HG03064 (cell line): ENCODE measurements around the gene NFIC.
"Not testable (repeated sequence)": the region's sequence is repeated elsewhere in the genome, so short reads cannot be mapped to it uniquely, and the experiment has no call there.

Source experiments
- ATAC-seq: cut with Tn5 transposase; IDR thresholded peaks from one replicate; pipeline ENCODE4 v1.9.1; 2021; ENCODE audit warnings: low read depth; ENCODE audit not compliant: unreplicated experiment

NFIC gene

DNA sequence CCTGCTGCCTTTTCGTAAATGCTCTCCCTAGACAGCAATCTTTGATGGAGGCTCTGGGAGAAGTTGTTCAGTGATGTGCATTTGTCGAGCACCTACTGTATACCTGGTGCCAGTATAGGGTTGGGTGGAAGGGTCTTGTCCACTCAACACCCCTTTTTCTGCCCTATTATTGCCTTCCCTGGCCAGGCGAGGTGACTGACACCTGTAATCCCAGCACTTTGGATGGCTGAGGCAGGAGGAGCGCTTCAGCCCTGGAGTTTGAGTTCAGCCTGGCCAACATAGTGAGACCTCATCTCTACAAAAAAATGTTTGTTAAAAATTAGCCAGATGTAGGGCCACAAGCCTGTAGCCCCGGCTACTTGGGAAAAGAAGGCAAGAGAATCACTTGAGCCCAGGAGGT, 49.3 kb downstream of the NFIC start:
- ATAC-seq: no peak

DNA sequence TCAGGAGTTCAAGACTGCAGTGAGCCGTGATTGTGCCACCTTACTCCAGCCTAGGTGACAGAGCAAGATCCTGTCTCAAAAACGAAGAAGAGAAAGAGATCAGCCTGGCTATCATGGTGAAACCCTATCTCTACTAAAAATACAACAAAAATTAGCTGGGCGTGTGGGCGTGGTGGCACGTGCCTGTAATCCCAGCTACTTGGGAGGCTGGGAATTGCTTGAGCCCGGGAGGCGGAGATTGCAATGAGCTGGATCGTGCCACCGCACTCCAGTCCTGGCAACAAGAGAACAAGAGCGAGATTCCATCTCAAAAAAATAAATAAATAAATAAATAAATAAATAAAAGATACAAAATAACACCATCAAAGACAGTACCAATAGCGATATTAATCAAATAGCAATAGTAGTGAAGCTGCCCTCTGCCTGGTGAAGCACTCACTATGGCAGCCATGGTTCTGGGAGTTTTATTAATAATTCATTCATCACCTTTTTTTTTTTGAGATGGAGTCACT, 53.9 kb downstream of the NFIC start:
- no peak for ATAC-seq

- no peak for ATAC-seq
These were observed 54.7 kb downstream of the NFIC start for GRCh38 chr19:3420909-3421619.

- not testable (repeated sequence) for ATAC-seq
These were observed 55.3 kb downstream of the NFIC start for GRCh38 chr19:3421656-3422055.

GRCh38 chr19:3423183-3423829, 56.9 kb downstream of the NFIC start:
- ATAC-seq: no peak

DNA sequence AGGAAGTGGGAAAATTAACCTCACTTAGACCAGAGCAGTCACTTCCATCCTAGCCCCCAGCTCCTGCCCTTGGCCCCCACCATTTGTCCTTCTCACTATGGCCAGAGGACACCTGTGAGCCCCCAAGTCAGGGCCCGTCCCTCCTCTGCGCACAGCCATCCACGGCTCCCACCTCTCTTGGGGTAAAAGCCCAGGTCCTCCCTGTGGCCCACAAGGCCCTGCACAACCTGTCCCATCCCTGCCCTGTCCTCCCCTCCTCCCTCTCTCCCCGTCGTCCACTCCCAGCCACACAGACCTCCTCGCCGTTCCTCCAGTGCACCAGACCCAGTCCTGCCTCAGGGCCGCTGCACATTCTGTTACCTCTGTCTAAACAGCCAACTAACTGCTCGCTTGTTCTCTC, 60.0 kb downstream of the NFIC start:
- ATAC-seq: no peak

DNA sequence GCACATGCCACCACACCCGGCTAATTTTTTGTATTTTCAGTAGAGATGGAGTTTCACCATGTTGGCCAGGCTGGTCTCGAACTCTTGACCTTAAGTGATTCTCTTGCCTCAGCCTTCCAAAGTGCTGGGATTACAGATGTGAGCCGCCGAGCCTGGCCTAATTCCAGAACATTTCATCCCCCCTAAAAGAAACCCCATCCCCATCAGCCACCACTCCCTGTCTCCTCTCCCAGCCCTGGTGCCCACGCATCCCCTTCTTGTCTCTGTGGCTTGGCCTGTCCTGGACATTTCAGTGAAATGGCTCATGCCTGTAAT, 63.9 kb downstream of the NFIC start:
- ATAC-seq: not testable (repeated sequence)

DNA sequence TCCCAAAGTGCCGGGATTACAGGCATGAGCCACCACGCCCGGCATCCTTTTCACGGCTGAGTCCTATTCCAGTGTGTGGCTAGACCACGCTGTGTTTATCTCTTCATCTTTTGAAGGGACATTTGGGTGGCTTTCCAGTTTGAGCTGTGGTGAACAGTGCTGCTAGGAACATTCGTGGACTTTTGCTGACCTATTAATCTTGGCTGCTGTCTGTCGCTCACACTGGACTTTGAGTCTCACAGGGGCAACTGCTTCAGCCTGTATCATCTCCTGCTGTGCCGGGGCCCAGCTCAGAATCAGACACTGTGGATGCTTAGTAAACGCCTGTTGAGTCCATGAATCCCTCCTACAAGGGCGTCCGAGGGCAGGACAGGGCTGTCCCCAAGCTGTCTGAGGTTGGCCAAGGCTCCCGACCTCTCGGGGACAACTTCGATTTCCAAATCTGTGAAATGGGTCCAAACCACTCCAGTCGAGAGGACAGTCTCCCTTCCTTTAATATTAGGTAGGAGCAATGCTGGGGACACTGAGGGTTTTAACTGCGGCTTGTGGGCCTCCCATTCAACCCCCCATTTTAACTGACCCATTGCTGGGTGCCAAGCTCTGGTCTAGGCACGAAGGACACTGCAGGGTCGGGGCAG, 65.5 kb downstream of the NFIC start:
- ATAC-seq: no peak

DNA sequence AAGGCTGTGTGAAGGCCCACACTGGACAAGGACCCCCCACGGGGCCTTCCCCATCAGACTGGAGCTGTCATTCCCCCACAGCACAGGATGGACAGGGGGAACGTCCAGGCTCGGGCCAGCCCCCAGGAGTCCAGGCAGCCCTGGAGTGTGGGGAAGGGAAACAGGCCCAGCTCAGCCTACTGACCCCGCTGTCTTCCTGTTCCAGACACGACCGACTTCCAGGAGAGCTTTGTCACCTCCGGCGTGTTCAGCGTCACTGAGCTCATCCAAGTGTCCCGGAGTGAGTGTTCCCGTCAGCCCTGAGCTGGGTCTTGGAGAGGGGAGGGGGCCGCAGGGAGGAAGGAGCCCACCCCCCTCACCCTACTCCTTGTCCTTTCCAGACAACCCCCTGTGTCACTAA, 66.9 kb downstream of the NFIC start:
- ATAC-seq: no peak

GRCh38 chr19:3433805-3434540, 67.6 kb downstream of the NFIC start:
- ATAC-seq: no peak

DNA sequence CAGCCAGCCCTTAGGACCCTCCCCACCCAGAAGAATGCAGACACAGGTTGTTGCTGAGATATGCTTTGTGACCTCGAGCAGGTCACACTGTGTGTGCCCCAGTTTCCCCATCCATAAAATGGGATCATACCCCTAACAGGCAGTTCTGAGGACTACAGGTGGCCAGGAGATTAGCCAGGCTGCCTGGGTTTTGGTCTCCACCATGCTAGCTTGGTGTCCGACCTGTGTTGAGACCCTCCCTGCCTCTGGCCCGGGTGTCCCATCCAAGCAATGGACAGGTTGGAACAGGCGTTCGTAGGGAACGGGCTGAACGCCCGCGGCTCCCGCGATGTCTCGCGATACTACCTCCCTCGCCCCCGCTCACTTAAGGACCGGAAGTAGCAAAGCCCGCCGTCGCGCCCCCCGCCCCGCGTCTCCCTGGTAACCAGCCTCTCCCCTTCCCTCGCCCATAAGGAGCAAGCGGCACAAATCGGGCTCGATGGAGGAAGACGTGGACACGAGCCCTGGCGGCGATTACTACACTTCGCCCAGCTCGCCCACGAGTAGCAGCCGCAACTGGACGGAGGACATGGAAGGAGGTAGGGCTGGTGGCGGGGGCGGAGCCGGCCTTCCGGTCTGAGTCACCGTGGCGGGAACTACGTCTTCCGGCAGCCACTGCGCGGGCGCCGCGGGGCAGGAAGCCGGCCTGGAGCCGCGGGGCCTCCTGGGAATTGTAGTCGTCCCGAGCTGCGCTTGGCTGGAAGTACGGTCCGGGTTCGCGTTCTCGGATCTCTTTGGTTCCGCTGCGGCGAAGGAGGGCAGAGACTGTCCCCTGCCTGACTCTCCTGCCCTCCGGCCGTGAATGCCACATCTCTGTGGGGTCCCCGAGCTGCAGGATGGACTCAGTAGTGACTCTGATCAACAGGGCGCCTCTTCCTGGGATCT, 68.5 kb downstream of the NFIC start:
- ATAC-seq: peak; percentile 65

DNA sequence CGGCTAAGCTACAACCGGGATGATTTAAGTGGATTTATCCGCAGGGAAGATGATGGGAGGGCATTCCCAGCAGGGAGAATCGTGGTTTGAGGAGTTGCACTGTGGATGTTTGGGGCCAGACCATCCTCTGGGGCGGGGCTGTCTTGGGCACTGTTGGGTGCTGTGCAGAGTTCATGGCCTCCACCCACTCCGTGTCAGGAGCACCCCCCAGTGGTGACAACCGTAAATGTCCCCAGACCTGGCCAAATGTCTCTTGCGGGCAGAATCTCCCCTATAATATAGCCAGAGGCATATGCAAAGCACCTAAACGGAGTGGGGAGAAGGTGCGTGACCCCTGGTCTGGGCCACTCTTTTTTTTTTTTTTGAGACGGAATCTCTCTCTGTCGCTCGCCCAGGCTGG, 73.7 kb downstream of the NFIC start:
- ATAC-seq: no peak

DNA sequence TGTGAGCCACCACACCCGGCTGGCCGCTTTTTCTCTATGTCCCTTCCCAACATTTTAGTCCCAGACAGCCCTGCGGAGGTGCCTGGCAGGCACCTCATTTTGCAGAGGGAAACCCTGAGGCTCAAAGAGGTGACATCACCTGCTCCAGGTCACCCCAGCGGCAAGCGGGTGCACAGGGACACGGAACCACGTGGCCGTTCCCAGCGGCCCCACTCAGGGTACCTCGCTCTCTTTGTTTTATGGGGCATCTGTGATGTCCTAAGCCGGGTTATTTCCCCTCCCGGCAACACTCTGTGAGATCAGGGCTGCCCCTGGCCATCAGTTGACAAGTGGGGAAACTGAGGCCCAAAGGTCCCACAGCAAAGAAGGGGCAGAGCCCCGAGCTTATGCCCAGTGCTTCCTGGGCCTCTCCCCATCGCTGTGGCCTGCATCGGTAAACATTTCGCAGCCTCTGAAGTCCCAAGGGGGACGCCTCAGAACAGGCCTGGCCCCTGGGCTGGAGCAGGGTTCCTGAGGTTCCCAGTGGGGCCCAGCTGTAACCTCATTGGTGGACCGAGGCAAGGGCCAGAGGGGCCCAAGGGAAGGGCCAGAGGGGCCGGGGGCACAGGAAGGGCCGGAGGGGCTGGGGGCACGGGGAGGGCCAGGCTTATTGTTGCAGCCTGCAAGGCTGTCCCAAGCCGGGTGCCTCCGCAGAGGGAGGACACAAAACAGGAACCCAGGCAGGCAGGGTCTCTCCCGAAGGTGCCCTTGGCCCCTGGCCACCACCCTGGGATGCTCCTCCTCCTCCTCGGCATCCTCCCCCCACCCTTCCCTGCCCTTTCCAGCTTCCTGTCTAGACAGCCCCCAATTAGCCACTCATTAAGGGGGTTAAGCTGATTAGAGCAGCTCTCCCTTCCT, 75.0 kb downstream of the NFIC start:
- ATAC-seq: no peak

DNA sequence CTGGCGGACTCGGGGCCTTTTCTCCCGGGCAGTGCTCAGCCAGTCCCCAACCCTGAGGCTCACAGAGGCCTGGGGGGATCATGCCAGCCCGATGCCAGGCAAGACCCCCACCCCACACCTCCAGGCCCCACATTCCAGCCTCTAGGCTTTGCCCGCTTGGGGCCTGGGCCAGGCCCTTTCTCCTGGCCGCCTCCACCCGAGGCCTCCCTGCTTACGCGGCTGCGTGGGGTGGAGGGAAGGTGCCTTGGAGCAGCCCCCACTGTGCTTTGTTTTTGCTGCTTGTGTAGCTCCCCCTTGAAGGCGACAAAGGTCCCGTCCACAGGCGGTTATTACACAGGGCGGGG, 75.6 kb downstream of the NFIC start:
- ATAC-seq: no peak

GRCh38 chr19:3442487-3443071, 76.2 kb downstream of the NFIC start:
- no peak for ATAC-seq

DNA sequence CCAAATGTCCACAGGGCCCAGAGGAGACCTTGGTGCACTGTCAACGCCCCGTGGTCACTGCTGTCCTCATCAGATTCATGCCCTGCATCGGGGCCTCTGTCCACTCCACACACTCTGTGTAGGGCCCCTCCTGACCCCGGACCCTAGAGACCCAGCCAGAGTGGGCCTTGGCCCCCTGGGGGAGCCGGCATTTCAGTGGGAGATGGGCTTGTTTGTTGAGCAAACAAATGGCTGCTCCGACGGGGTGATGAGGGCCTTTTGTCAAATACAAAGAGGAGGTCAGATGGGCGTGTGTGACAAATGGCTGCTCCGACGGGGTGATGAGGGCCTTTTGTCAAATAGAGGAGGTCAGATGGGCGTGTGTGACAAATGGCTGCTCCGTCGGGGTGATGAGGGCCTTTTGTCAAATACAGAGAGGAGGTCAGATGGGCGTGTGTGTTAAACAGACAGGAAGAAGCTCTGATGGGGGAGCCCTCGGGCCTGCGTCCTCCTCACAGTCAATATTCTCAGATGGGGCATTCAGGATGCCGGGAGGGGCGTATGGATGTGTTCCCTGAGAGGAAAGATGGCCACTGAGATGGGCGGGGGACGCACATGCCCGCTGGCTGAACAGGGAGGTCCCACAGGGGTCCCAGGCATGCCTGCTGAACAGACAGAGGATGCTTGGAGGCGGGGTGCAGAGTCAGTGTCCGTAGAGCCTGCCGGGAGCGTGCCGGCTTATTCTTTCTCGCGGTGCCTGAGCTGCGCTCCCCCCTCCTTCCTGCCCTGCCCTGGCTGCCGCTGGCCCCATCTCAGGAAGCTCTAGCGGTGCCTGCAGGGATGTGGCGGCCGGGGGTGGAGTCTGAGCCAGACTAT, 77.7 kb downstream of the NFIC start:
- no peak for ATAC-seq

DNA sequence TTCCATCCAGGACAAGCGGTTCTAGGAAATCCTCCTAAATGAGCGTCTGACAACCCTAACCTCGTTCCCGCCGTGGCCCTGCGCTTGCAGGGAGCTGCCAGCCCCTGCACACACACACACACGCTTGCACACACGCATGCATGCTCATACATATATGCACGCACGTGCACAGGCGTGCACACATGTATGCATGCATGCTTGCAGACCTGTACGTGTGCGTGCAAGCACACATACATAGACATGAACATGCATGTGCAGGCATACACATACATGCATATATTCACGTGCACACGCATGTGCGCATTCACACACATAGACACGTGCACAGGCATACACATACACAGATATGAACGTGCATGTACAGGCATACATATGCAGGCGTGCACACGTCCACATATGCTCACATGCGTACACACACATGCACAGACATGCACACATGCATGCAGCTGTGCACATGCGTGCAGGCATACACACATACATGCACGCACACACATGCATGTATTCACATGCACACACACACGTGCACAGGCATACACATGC, 78.4 kb downstream of the NFIC start:
- ATAC-seq: no peak

DNA sequence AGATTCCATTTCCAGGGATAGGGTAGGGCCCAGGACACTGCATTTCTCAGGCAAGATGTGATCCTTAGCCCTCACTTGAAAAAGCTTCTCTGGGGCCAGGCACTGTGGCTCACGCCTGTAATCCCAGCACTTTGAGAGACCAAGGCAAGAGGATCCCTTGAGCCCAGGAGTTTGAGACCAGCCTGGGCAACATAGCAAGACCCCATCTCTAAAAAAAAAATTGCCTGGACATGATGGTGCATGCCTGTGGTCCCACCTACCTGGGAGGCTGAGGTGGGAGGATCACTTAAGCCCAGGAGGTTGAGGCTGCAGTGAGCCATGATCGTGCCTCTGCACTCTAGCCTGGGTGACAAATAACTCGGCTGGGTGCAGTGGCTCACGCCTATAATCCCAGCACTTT, 80.3 kb downstream of the NFIC start:
- not testable (repeated sequence) for ATAC-seq
